HL-60 (cell line): Measurements from ENCODE around the gene GLCE.

ENCODE experiments used
- POLR2AphosphoS5 ChIP-seq: IDR thresholded peaks from 2 replicates; pipeline ENCODE4 v1.6.1; 2012; ENCODE audit warnings: low read depth
- TF ChIP-seq, protein P1 (sequence below): IDR thresholded peaks from one replicate; pipeline ENCODE4 v1.5.1; 2011; ENCODE audit warnings: low read length, control low read depth, inconsistent platforms; ENCODE audit not compliant: insufficient read depth

DNA sequence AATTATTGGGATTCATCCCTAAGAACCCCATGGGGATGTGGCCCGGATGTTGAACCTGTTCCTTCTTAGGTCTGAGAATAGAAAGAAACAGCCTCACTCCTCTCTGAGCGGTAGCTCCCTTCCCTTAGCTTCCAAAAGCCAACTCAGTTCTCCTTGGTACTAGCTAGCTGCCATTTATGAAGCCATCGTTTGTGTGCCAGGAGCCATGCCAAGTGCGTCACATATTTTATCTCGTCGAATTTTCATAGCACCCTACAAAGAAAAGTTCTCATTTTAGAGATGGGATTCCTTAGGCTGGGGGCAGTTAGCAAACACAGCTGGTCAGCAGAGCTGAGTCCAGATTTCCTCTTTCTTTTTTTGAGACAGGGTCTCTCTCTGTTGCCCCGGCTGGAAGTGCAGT is 45.4 kb upstream of the GLCE start:
- no peak for TF ChIP-seq POLR2AphosphoS5
- TF ChIP-seq, protein P1, sequence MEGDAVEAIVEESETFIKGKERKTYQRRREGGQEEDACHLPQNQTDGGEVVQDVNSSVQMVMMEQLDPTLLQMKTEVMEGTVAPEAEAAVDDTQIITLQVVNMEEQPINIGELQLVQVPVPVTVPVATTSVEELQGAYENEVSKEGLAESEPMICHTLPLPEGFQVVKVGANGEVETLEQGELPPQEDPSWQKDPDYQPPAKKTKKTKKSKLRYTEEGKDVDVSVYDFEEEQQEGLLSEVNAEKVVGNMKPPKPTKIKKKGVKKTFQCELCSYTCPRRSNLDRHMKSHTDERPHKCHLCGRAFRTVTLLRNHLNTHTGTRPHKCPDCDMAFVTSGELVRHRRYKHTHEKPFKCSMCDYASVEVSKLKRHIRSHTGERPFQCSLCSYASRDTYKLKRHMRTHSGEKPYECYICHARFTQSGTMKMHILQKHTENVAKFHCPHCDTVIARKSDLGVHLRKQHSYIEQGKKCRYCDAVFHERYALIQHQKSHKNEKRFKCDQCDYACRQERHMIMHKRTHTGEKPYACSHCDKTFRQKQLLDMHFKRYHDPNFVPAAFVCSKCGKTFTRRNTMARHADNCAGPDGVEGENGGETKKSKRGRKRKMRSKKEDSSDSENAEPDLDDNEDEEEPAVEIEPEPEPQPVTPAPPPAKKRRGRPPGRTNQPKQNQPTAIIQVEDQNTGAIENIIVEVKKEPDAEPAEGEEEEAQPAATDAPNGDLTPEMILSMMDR = no peak
